ENCODE data around the gene KAT6B.

- TF ChIP-seq CTCF (IDR thresholded peaks at IDR 0.05) (no peak), ZFX (IDR thresholded peaks at IDR 0.05; ENCODE audit: borderline replicate concordance) (no peak)
Observed at GRCh38 chr10:75068523-75068922, 242.1 kb downstream of the KAT6B start.

All from 22Rv1 (cell line).